DOHH2 (cell line): ENCODE measurements around the gene BTRC.

Source experiments
- CTCF ChIP-seq: fragments of 200-600 bp; sonication (generic); IDR thresholded peaks from one replicate; pipeline ENCODE4 v1.5.1; 2014; ENCODE audit warnings: antibody characterized with exemption, mild to moderate bottlenecking, low read depth, low read length; ENCODE audit not compliant: poor library complexity, severe bottlenecking
- EZH2phosphoT487 ChIP-seq: fragments of 200-600 bp; sonication (generic); IDR thresholded peaks from 2 replicates; pipeline ENCODE4 v1.6.1; 2017; ENCODE audit warnings: borderline replicate concordance, mild to moderate bottlenecking, antibody characterized with exemption, low read length, moderate library complexity, mixed read lengths

DNA sequence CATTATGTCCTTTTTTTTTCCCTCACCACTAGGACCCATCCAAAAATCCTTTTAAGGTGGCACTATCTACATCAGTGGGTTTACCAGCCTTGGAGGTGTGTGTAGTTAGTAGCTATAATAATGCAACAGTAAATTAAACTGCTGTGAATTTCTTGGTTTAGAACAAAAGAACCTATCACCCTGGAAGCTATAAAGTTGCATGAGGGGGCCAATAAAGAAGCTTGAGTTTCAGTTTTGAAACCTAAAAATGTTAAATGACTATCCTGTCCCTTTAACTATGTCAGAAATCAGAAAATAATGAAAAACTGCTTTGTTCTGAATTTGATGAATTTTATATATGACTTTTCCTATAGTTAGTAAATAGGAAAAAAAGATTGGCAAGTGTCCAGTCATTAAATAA lies 153.9 kb downstream of the BTRC start:
- TF ChIP-seq CTCF, result no peak
- TF ChIP-seq EZH2phosphoT487, result no peak
